SU-DHL-6 (cell line): ENCODE measurements around the gene CTH.
"Not testable (repeated sequence)": the region's sequence is repeated elsewhere in the genome, so short reads cannot be mapped to it uniquely, and the experiment has no call there.

Experiments used
- H2AFZ ChIP-seq: fragments of 200-600 bp; sonication (generic); 2 replicates; pipeline ENCODE4 v1.6.1; 2014; ENCODE audit warnings: low read depth, mild to moderate bottlenecking, moderate library complexity, mixed read lengths, antibody characterized with exemption, low read length; ENCODE audit not compliant: severe bottlenecking
- H3F3A ChIP-seq: fragments of 200-600 bp; shearing (Covaris generic); 2 replicates; pipeline ENCODE4 v1.6.0; 2016; ENCODE audit warnings: antibody characterized with exemption, mild to moderate bottlenecking; ENCODE audit not compliant: insufficient read depth
- H3K27ac ChIP-seq: fragments of 200-600 bp; sonication (generic); 2 replicates; pipeline ENCODE4 v1.5.1; 2016; ENCODE audit warnings: low read depth, mild to moderate bottlenecking, low read length, moderate library complexity, mixed read lengths
- H3K27me3 ChIP-seq: fragments of 200-600 bp; sonication (generic), shearing (Covaris generic); 2 replicates; pipeline ENCODE4 v1.6.0; 2014; ENCODE audit warnings: mild to moderate bottlenecking, low read length
- H3K36me3 ChIP-seq: fragments of 200-600 bp; sonication (generic); 2 replicates; pipeline ENCODE4 v1.6.1; 2014; ENCODE audit warnings: mild to moderate bottlenecking, low read length, mixed read lengths
- H3K4me2 ChIP-seq: fragments of 300-600, 200-600 bp; shearing (Covaris generic), sonication (generic); 2 replicates; pipeline ENCODE4 v1.6.0; 2014; ENCODE audit warnings: low read length, low read depth, mild to moderate bottlenecking; ENCODE audit not compliant: poor library complexity, severe bottlenecking
- H3K4me3 ChIP-seq: fragments of 200-600 bp; sonication (generic); 2 replicates; pipeline ENCODE4 v1.5.1; 2014; ENCODE audit warnings: antibody characterized with exemption, low read length, mild to moderate bottlenecking, mixed read lengths; ENCODE audit not compliant: insufficient read depth, poor library complexity, severe bottlenecking
- H3K79me2 ChIP-seq: fragments of 200-600 bp; sonication (generic); 2 replicates; pipeline ENCODE4 v1.6.1; 2014; ENCODE audit warnings: mild to moderate bottlenecking, low read length, moderate library complexity; ENCODE audit not compliant: insufficient read depth
- H3K9ac ChIP-seq: fragments of 200-600 bp; sonication (generic); 2 replicates; pipeline ENCODE4 v1.7.0; 2014; ENCODE audit warnings: mild to moderate bottlenecking, low read length
- H3K9me2 ChIP-seq: fragments of 200-600 bp; sonication (generic); replicated peaks from 2 replicates; pipeline ENCODE4 v1.6.1; 2014; ENCODE audit warnings: low read length; ENCODE audit not compliant: insufficient read depth
- H3K9me3 ChIP-seq: fragments of 200-600 bp; sonication (generic); 2 replicates; pipeline ENCODE4 v1.6.1; 2014; ENCODE audit warnings: low read length, mixed read lengths; ENCODE audit not compliant: insufficient read depth
- H4K20me1 ChIP-seq: fragments of 200-600 bp; sonication (generic); 2 replicates; pipeline ENCODE4 v1.6.1; 2014; ENCODE audit warnings: low read depth, mild to moderate bottlenecking, antibody characterized with exemption, low read length, moderate library complexity, mixed read lengths
- CTCF ChIP-seq: fragments of 200-600 bp; sonication (generic); IDR thresholded peaks from one replicate; pipeline ENCODE4 v1.5.1; 2017; ENCODE audit warnings: antibody characterized with exemption, mild to moderate bottlenecking, low read length, moderate library complexity; ENCODE audit not compliant: insufficient read depth, poor library complexity, severe bottlenecking
- EZH2phosphoT487 ChIP-seq: fragments of 200-600 bp; sonication (generic), shearing (Covaris generic); conservative IDR thresholded peaks from 2 replicates; pipeline ENCODE4 v1.6.1; 2018; ENCODE audit warnings: mild to moderate bottlenecking, antibody characterized with exemption, low read length, moderate library complexity, mixed read lengths

CTH gene

GRCh38 chr1:70458131-70458530 is 47.1 kb downstream of the CTH start:
- Histone ChIP-seq H3K27me3 (no peaks in the 10 kb centered on the region), H3K4me2 (no peak overlapping the region), H3K9me3 (no peaks in the 10 kb centered on the region), H3K36me3 (no peaks in the 10 kb centered on the region), H3K9me2 (no peaks in the 10 kb centered on the region), H3K27ac (no peak overlapping the region), H2AFZ (no peak overlapping the region), H3K79me2 (no peaks in the 10 kb centered on the region), H4K20me1 (no peaks in the 10 kb centered on the region), H3F3A (no peaks in the 10 kb centered on the region), H3K9ac (no peak overlapping the region), H3K4me3 (no peak overlapping the region)
- TF ChIP-seq EZH2phosphoT487 (no peak), CTCF (no peak)

GRCh38 chr1:70459496-70460225 is 48.6 kb downstream of the CTH start:
- Histone ChIP-seq H3K9me2 (no peaks in the 10 kb centered on the region), H3K79me2 (no peaks in the 10 kb centered on the region), H3K36me3 (no peaks in the 10 kb centered on the region), H3K27me3 (no peaks in the 10 kb centered on the region), H3F3A (no peaks in the 10 kb centered on the region), H3K9me3 (no peaks in the 10 kb centered on the region), H2AFZ (no peak overlapping the region), H3K4me2 (no peak overlapping the region), H4K20me1 (no peaks in the 10 kb centered on the region), H3K4me3 (no peak overlapping the region), H3K27ac (no peak overlapping the region), H3K9ac (no peak overlapping the region)
- TF ChIP-seq EZH2phosphoT487 = no peak

- H2AFZ ChIP-seq = not testable (repeated sequence)
Observed at GRCh38 chr1:70460740-70461713, 50.0 kb downstream of the CTH start.

GRCh38 chr1:70462611-70463010 is 51.5 kb downstream of the CTH start:
- Histone ChIP-seq H3K79me2 (no peaks in the 10 kb centered on the region), H2AFZ (no peak overlapping the region), H3K4me2 (no peak overlapping the region), H3K4me3 (no peak overlapping the region), H3K27ac (no peak overlapping the region), H4K20me1 (no peaks in the 10 kb centered on the region), H3K9me3 (no peaks in the 10 kb centered on the region), H3K36me3 (no peaks in the 10 kb centered on the region), H3K27me3 (no peaks in the 10 kb centered on the region), H3K9me2 (no peaks in the 10 kb centered on the region), H3K9ac (no peak overlapping the region), H3F3A (no peaks in the 10 kb centered on the region)
- no peak for TF ChIP-seq CTCF
- no peak for TF ChIP-seq EZH2phosphoT487

More at GRCh38 chr1:70460740-70461713, 50.0 kb downstream of the CTH start:
- not testable (repeated sequence) for H3K4me3 ChIP-seq, H3K36me3 ChIP-seq, H3K79me2 ChIP-seq, H3K9me3 ChIP-seq, H3K9me2 ChIP-seq, H4K20me1 ChIP-seq, H3K9ac ChIP-seq, H3K27ac ChIP-seq, H3K4me2 ChIP-seq, H3F3A ChIP-seq, H3K27me3 ChIP-seq
